Adrenal gland (tissue), 12 donors: ENCODE measurements around the gene HSD17B8. TPM values are rescaled to one million over a fixed set of nuclear protein-coding genes. Genes with fewer than 3 reads are reported as not detected.

Experiments used
- DNase-seq, 7 donors: peaks; one replicate each; pipeline ENCODE4 v3.0.0-alpha.2; 2019 to 2020
- H3K27ac ChIP-seq, 5 donors: fragments of 200-600 bp; sonication (generic) in 4 of 5; 1 replicate in 3 of 5; 2 replicates in 2 of 5; pipeline versions ENCODE4 v1.5.1 to v1.8.0; 2016 to 2020; ENCODE audit warnings: mild to moderate bottlenecking in 1 of 5
- H3K27me3 ChIP-seq: fragments of 200-600 bp; 2 replicates; pipeline ENCODE4 v1.8.0; 2021
- H3K36me3 ChIP-seq, 2 donors: fragments of 200-600 bp; replicated peaks in 1 of 2; 1 replicate in 1 of 2; 2 replicates in 1 of 2; pipeline versions ENCODE4 v1.5.1 to v1.8.0; 2018 to 2022
- H3K4me1 ChIP-seq, 2 donors: fragments of 200-600 bp; replicated peaks in 1 of 2; 1 replicate in 1 of 2; 2 replicates in 1 of 2; pipeline versions ENCODE4 v1.5.1 to v1.8.0; 2018 to 2021
- H3K4me3 ChIP-seq, 4 donors: fragments of 200-600 bp; sonication (generic) in 3 of 4; one replicate each; pipeline ENCODE4 v1.5.1; 2016 to 2018
- H3K9me3 ChIP-seq, 3 donors: fragments of 200-600 bp; sonication (generic) in 1 of 3; replicated peaks in 1 of 3; 1 replicate in 2 of 3; 2 replicates in 1 of 3; pipeline versions ENCODE4 v1.5.1 to v1.8.0; 2016 to 2021
- POLR2A ChIP-seq, 2 donors: fragments of 450-650 bp; IDR thresholded peaks; one replicate each; pipeline ENCODE4 v1.6.1; 2017; ENCODE audit warnings: antibody characterized with exemption in 2 of 2, mild to moderate bottlenecking in 2 of 2, moderate library complexity in 1 of 2
- WGBS, 4 donors: extraction: QIAGEN DNeasy Blood & Tissue Kit in 2 of 4; methylation state at CpG; one replicate each; pipeline versions ENCODE4 v1.1.5 to v1.1.7; 2013 to 2017; 5-methylcytosine and 5-hydroxymethylcytosine counted together
- intact Hi-C, 2 donors: fragments of 100-400 bp; cut with DNase I; formaldehyde crosslinking; loops; one replicate each; pipeline versions ENCODE4 v1.14.1 to v1.15.0; 2022 to 2023
- polyA plus RNA-seq, 3 donors: library from polyadenylated mRNA; stranded (reverse); fragments of 200-250 nt in 2 of 3; fragments of 350-450 nt in 1 of 3; fragmentation: Illumina TruSeq in 1 of 3; extraction: RNeasy Lipid Tissue Mini Kit (QIAGEN cat#74804) in 1 of 3; gene quantifications; one replicate each; pipeline ENCODE4 v1.2.3, GENCODE V29; 2013 to 2014
- total RNA-seq, 9 donors: library from RNA; depleted of rRNA in 4 of 9; stranded (reverse); fragments of >200 nt in 4 of 9; fragments of 120-200 nt in 1 of 9; fragmentation: NEBNext Ultra II Directional in 1 of 9; extraction: Animal tissue kit (Norgen Biotek cat#: 25700) in 1 of 9; gene quantifications; one replicate each; pipeline versions ENCODE4 v1.1.0 to v1.2.4, GENCODE V29; 2013 to 2023
- TF ChIP-seq, protein P1 (sequence below), 6 experiments: fragments of 450-650 bp in 4 of 6; fragments of 200-600 bp in 2 of 6; sonication (generic) in 1 of 6; IDR thresholded peaks; 1 replicate in 5 of 6; 2 replicates in 1 of 6; pipeline versions ENCODE4 v1.5.1 to v1.8.0; 2016 to 2021; ENCODE audit warnings: antibody characterized with exemption in 6 of 6, mild to moderate bottlenecking in 2 of 6, moderate library complexity in 1 of 6
- donor health status: healthy with polysubstance abuse.
- donor health status: Bipolar disorder and iron deficiency.
- donor health status: DM: yes; HTN: yes; CAD: no.
- donor health status: DM: no; HTN: no; CAD: no.
- donor health status: DM: no; HTN: no; CAD: no.
- donor health status: DM: yes; HTN: yes; CAD: no.

The HSD17B8 gene
- total and polyA plus RNA-seq, 12 donors = 13.4 to 96.3 (median 32.7) TPM

DNA sequence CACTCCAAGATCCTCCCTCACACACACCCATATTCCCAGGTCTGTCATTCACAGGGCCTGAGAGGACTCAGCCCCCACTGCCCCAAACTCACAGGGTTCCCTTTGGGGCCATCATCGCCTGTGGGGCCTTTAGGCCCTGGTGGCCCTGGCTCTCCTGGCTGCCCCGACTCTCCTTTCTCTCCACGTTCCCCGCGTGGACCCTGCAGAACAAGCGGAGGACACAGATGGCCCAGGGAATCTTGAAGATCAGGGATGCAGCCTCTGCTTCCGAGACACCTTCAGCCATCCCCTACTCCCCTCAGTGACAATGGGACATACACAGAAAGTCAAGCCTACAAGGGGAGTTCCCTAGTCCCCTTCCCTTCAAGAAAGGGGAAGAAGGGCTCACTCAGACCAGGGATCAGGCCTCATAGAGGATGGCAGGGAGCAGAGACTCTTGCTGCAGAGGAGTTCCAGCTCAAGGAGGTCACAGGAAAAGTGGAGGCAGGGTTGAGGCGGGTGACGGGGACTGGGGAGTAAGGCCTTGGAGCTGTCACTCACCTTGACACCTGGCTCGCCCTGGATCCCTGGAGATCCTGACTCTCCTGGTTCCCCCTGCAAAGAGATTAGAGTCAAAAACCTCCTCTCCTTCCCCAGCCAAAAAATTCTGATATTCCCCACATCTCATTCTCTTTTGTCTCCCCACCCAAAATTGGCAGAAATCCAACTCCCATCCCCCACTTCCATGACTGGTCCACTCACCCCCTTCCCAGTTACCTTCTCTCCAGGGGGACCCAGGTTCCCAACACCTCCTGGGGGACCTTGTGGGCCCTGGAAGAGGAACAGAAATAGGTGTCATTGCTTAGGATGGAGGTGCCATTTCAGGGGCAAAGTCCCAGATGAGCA, 34.9 kb upstream of the HSD17B8 start:
- Histone ChIP-seq H3K9me3 (no peaks in the 10 kb centered on the region), H3K36me3 (no peaks in the 10 kb centered on the region), H3K4me3 (no peak overlapping the region), H3K4me1 (no peaks in the 10 kb centered on the region), H3K27me3 (no peaks in the 10 kb centered on the region), H3K27ac (no peak overlapping the region)
- intact Hi-C loops = no loop called here
- DNase-seq = no peak
- WGBS, 4 donors = 87 to 96% (median 87%) methylated on average over 8 to 10 of the region's 10 CpGs
- TF ChIP-seq POLR2A (IDR thresholded peaks at IDR 0.05) = no peak
- TF ChIP-seq, protein P1, sequence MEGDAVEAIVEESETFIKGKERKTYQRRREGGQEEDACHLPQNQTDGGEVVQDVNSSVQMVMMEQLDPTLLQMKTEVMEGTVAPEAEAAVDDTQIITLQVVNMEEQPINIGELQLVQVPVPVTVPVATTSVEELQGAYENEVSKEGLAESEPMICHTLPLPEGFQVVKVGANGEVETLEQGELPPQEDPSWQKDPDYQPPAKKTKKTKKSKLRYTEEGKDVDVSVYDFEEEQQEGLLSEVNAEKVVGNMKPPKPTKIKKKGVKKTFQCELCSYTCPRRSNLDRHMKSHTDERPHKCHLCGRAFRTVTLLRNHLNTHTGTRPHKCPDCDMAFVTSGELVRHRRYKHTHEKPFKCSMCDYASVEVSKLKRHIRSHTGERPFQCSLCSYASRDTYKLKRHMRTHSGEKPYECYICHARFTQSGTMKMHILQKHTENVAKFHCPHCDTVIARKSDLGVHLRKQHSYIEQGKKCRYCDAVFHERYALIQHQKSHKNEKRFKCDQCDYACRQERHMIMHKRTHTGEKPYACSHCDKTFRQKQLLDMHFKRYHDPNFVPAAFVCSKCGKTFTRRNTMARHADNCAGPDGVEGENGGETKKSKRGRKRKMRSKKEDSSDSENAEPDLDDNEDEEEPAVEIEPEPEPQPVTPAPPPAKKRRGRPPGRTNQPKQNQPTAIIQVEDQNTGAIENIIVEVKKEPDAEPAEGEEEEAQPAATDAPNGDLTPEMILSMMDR (IDR thresholded peaks at IDR 0.05) = no peak

DNA sequence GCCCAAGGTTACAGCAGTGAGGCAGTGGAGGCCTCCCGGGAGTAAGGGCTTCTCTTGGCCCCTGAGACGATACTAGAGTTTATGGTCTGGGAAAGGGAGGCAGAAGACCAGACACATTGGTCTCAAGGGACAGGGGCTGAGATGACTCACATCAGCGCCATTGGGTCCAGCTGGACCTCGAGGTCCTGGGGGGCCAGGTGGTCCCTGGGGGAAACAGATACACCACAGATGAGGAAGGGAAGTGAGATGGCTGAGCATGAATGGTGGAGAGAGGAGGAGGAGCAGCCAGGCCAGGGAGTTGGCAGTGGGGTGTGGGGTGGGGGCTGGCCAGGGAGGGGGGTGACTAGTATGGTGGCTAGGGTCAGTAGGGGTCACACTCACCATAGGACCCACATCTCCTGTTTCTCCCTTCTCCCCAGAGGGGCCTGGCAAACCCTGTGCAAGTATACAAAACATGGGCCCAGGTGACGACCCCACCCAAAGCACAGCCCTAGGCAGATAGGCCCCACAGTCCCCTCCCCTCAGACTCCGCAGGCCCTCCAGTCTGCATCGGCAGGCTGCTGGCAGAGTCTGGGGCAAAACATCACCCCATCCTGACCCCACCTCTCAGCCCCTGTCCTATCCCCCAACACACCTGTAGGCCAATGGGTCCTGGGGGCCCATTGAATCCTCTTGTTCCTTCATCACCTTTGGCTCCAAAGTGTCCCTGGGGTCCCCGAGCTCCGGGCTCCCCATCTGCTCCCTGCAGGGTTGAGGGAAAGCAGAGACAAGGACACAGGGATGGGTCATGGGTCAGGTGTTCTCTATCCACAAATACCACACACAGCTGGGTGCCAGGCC, 34.1 kb upstream of the HSD17B8 start:
- intact Hi-C loops = no loop called here

DNA sequence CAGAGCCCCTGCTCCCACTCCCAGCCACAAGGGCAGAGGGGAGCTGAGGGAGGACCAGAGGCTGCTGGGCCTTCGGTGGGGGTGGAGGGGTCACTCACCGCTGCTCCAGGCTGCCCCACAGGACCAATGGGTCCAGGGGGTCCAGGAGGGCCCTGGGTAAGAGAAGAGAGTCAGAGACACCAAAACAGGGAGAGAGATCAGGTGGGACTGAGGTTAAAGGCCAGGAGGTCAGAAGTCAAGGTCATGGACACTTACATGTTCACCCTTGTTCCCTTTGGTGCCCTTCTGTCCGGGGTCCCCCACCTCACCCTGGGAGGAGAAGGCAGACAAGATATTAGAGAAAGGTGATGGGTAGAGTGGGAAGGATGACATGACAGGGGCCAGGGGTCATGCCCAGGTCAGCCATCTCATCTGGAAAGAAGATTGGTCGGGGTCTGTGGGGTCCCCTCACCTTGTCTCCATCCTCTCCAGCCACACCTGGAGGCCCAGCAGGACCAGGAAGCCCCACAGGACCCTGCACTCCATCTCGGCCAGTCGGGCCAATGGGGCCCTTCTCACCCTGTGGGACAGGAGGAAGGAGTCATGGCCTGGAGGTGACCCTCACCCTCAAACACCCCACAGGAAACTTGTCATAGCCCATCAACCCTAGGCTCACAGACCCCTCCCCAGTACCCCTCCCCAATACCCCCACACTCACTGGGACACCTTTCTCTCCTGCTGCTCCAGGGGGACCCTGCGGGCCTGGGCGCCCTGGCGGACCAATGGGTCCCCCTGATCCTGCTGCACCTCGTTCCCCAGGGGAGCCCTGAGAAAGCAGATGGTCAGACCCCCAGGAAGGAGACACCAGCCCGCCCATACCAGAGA, 33.2 kb upstream of the HSD17B8 start:
- 81 to 85% (median 83%) methylated on average over 4 to 11 of the region's 11 CpGs for WGBS, 4 donors
- intact Hi-C loops = no loop called here
- DNase-seq = no peak
- no peaks in the 10 kb centered on the region for H3K9me3 ChIP-seq
- H3K27ac ChIP-seq = no peak overlapping the region
- H3K36me3 ChIP-seq = no peaks in the 10 kb centered on the region
- H3K4me1 ChIP-seq = no peaks in the 10 kb centered on the region
- TF ChIP-seq POLR2A (IDR thresholded peaks at IDR 0.05) = no peak
- TF ChIP-seq, protein P1 (IDR thresholded peaks at IDR 0.05) = no peak
- H3K4me3 ChIP-seq = no peak overlapping the region
- no peaks in the 10 kb centered on the region for H3K27me3 ChIP-seq

More for the DNA sequence above, 34.1 kb upstream of the HSD17B8 start:
- 79 to 88% (median 85%) methylated on average over 8 to 9 of the region's 9 CpGs for WGBS, 4 donors
- H3K9me3 ChIP-seq = no peaks in the 10 kb centered on the region
- TF ChIP-seq POLR2A (IDR thresholded peaks at IDR 0.05) = no peak
- TF ChIP-seq, protein P1 (IDR thresholded peaks at IDR 0.05) = no peak
- H3K27ac ChIP-seq = no peak overlapping the region
- no peaks in the 10 kb centered on the region for H3K4me1 ChIP-seq
- no peaks in the 10 kb centered on the region for H3K27me3 ChIP-seq
- no peak overlapping the region for H3K4me3 ChIP-seq
- DNase-seq = no peak
- no peaks in the 10 kb centered on the region for H3K36me3 ChIP-seq
